Measurements from ENCODE around the gene SLX4IP. TPM values are rescaled to one million over a fixed set of nuclear protein-coding genes. Genes with fewer than 3 reads are reported as not detected.

Gene SLX4IP
- polyA plus RNA-seq, 4 donors, result 3.8 to 11.1 (median 8.6) TPM

GRCh38 chr20:10427060-10427692, 7.9 kb upstream of the SLX4IP start:
- peak; percentile 18 to 45 (median 32) for DNase-seq (ENCODE audit: low read depth in 4 of 4, low spot score in 3 of 4)

- no peak for DNase-seq (ENCODE audit: low read depth in 4 of 4, low spot score in 3 of 4)
These were observed 7.1 kb upstream of the SLX4IP start for GRCh38 chr20:10428008-10428407.

GRCh38 chr20:10429443-10429981, 5.6 kb upstream of the SLX4IP start:
- no peak for DNase-seq (ENCODE audit: low read depth in 4 of 4, low spot score in 3 of 4)

GRCh38 chr20:10430000-10430466, 5.1 kb upstream of the SLX4IP start:
- DNase-seq (ENCODE audit: low read depth in 4 of 4, low spot score in 3 of 4), result no peak

GRCh38 chr20:10430704-10431103, 4.4 kb upstream of the SLX4IP start:
- DNase-seq (ENCODE audit: low read depth in 4 of 4, low spot score in 3 of 4), result no peak

- no peak for DNase-seq (ENCODE audit: low read depth in 4 of 4, low spot score in 3 of 4)
These were observed 3.0 kb upstream of the SLX4IP start for GRCh38 chr20:10432079-10432478.

- DNase-seq (ENCODE audit: low read depth in 4 of 4, low spot score in 3 of 4), result peak in 1 of 4 donors; percentile 12
These were observed 2.0 kb upstream of the SLX4IP start for GRCh38 chr20:10433014-10433622.

GRCh38 chr20:10433623-10434466, 1.3 kb upstream of the SLX4IP start, which contains the start of gene MKKS:
TSS of gene MKKS (minus strand) at chr20:10434222. CDS start at chr20:10413514, 20,708 bp downstream.
- DNase-seq (ENCODE audit: low read depth in 4 of 4, low spot score in 3 of 4), result peak; percentile 86 to 89 (median 87)

GRCh38 chr20:10434467-10434831, 656 bp upstream of the SLX4IP start:
- peak; percentile 97 to 99 (median 98) for DNase-seq (ENCODE audit: low read depth in 4 of 4, low spot score in 3 of 4)

GRCh38 chr20:10436053-10436699, 1.1 kb downstream of the SLX4IP start:
- no peak for DNase-seq (ENCODE audit: low read depth in 4 of 4, low spot score in 3 of 4)

- DNase-seq (ENCODE audit: low read depth in 4 of 4, low spot score in 3 of 4), result no peak
These were observed 3.1 kb downstream of the SLX4IP start for GRCh38 chr20:10438217-10438616.

- no peak for DNase-seq (ENCODE audit: low read depth in 4 of 4, low spot score in 3 of 4)
These were observed 8.8 kb downstream of the SLX4IP start for GRCh38 chr20:10443936-10444335.

- no peak for DNase-seq (ENCODE audit: low read depth in 4 of 4, low spot score in 3 of 4)
These were observed 10.7 kb downstream of the SLX4IP start for GRCh38 chr20:10445758-10446157.

GRCh38 chr20:10447028-10447427, 11.9 kb downstream of the SLX4IP start:
- DNase-seq (ENCODE audit: low read depth in 4 of 4, low spot score in 3 of 4), result no peak

- no peak for DNase-seq (ENCODE audit: low read depth in 4 of 4, low spot score in 3 of 4)
These were observed 13.4 kb downstream of the SLX4IP start for GRCh38 chr20:10448270-10449156.

- no peak for DNase-seq (ENCODE audit: low read depth in 4 of 4, low spot score in 3 of 4)
These were observed 14.2 kb downstream of the SLX4IP start for GRCh38 chr20:10449270-10449669.

- DNase-seq (ENCODE audit: low read depth in 4 of 4, low spot score in 3 of 4), result no peak
These were observed 18.1 kb downstream of the SLX4IP start for GRCh38 chr20:10453241-10453640.

GRCh38 chr20:10454151-10454750, 19.1 kb downstream of the SLX4IP start:
- DNase-seq (ENCODE audit: low read depth in 4 of 4, low spot score in 3 of 4), result no peak

GRCh38 chr20:10461495-10461894, 26.4 kb downstream of the SLX4IP start:
- no peak for DNase-seq (ENCODE audit: low read depth in 4 of 4, low spot score in 3 of 4)

Measured in left renal pelvis (tissue), 4 donors.